Embryonic facial prominence (tissue), 1 donor: ENCODE results near the gene SPSB1.

Source experiments
- DNase-seq: peaks from one replicate; pipeline ENCODE4 v3.0.0-alpha.2; 2016; ENCODE audit errors: extremely low spot score

The SPSB1 gene

GRCh38 chr1:9317591-9318417, 25.1 kb downstream of the SPSB1 start:
- DNase-seq = no peak

GRCh38 chr1:9319208-9319788, 26.6 kb downstream of the SPSB1 start:
- no peak for DNase-seq

DNA sequence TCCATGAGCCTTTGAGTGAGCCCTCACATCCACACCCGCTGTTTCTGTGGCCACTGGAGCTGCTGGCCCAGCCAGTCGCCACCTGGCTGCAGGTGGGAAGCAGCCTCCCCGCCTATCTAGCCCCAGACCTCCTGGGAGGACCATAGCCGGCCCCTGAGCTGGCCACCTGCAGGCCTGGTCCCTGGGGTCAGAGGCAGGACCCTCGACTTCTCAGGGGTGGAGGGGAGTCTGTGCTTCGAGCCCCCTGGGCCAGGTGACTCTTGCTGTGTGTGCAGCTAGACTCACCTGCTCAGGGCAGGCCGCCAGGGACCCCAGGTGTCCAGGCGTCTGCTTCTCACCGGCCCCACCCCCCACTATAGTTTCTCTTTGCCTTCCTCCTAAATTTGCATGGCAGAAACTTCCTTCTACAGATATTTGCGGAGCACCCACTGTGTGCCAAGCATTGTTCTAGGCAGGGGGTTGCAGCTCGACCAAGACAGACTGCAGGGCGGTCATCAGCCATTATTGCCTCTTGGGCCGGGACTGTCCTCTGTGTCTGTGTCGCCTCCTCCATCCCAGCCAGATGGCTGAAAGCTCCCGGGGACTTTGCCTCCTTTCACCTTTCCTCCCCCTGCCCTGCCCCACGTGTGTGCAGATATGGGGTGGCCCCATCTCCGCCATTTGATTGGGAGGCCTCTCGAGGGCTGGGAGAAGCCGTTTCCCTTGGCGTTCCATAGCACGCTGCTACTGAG, 27.3 kb downstream of the SPSB1 start:
- no peak for DNase-seq

- DNase-seq = no peak
Measured at GRCh38 chr1:9320520-9321479, 28.1 kb downstream of the SPSB1 start.

GRCh38 chr1:9321480-9321849, 28.8 kb downstream of the SPSB1 start:
- DNase-seq = no peak

- no peak for DNase-seq
Measured at GRCh38 chr1:9321986-9322660, 29.4 kb downstream of the SPSB1 start.

DNA sequence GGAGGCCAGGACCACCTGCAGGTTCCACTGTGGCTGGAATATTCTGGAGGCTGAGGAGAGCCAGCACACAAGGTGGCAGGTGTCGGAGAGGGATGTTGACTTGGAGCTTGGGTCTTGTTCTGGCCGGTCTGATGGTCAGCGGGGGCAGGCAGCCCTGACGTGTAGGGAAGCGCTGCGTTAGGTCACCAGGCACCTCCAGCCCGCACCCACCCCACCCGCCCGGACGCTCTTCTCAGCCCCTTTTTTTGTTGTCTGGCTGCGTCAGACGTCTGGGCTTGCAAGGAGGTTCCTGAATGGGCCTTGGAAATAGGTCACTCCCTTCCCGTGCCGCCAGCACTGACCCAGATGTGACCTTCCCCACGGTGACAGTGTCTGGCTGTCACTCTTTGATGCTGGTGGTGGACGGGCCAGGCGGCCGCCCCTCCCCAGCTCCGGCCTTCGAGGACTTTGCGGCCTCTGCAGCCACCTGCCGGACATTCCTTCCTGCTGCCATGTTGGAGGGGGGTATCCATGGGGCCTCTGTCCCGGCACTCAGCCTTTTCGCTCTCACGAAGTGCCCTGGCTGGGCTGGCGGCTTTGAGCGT, 30.1 kb downstream of the SPSB1 start:
- DNase-seq = no peak

GRCh38 chr1:9324246-9325096, 31.8 kb downstream of the SPSB1 start:
- DNase-seq = no peak

GRCh38 chr1:9326596-9326995, 33.9 kb downstream of the SPSB1 start:
- peak; percentile 36 for DNase-seq

DNA sequence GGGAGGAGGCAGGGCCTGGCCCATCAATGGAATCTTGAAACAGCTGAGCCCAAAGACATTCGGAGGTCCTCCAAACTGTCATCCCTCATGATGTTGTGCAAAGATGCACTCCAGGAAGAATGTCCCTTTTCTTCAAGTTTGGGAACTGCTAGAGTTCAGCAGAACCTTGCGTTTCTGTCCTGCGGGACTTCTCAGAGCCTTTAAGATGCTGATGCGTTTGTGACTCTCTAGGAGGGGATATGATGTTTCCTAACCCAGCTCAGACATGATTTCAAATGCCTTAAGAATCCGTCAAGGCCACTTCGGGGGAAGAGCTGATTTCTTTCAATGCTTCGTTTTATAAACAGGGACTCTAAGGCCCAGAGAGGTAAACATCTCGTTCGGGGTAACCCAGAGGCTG, 35.5 kb downstream of the SPSB1 start:
- no peak for DNase-seq

DNA sequence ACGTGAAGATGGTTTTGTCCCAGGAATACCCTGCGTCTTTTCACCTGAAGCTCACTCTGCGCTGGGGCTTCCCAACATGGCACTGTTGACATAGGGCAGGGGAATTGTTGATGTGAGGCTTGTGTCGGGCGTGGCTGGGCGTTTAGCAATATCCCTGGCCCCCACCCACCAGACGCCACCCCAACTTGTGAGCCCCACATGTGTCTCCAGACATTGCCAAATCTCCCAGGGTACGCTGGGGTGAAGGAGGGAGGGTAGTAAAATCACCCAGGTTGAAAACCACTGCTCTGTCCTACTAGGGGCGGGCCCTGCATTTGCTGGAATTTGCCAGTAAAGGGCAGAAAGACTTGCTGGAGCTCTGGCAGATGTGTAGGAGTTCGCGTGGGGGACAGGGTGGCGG, 36.0 kb downstream of the SPSB1 start:
- no peak for DNase-seq

DNA sequence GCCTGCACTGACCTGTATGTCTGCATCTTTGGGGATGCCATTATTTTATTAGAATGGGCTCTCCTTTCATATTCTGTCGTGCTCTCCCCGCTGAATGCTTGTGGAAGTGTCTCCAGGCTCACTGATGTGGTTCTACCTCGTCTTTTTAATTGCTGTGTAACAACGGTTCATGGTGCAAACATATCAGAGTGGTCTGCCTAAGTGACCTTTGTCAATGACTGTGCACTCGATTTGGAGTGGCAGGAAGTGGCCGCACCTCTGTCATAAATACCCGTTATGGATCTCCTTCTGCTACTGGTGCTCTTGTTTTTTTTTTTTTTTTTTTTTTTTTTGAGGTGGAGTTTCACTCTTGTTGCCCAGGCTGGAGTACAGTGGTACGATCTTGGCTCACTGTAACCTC, 38.3 kb downstream of the SPSB1 start:
- DNase-seq = no peak

- DNase-seq = no peak
Measured at GRCh38 chr1:9331558-9332346, 39.1 kb downstream of the SPSB1 start.

DNA sequence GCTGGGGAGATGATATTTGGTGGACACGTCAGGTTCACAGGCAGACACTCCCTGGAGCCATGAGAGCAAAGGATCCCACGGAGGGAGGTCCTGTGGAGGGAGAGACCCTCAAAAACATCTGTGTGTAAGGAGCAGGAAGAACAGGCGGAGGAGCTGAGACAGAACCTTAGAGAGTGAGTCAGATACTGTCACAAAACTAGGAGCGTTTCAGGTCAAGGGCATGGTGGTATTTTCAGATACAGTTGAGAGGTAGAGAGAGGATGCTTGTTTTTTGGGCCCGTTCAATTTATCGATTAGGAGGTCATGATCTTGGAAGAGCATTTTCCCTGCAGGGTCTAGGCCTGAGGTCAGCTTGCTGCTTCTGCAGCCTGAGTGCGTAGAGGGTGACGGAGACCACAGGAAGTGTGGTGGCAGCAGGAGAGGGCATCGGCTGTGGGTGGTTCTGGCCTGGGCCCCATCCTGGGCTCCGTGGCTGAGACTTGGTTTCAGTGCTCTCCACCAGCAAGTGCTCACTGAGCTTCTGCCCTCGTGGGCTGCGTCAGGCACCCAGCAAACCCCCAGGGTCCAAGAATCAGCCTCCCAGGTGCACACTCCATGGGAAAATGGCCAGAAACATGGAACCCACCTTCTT, 39.9 kb downstream of the SPSB1 start:
- no peak for DNase-seq

- no peak for DNase-seq
Measured at GRCh38 chr1:9338397-9339246, 45.9 kb downstream of the SPSB1 start.

DNA sequence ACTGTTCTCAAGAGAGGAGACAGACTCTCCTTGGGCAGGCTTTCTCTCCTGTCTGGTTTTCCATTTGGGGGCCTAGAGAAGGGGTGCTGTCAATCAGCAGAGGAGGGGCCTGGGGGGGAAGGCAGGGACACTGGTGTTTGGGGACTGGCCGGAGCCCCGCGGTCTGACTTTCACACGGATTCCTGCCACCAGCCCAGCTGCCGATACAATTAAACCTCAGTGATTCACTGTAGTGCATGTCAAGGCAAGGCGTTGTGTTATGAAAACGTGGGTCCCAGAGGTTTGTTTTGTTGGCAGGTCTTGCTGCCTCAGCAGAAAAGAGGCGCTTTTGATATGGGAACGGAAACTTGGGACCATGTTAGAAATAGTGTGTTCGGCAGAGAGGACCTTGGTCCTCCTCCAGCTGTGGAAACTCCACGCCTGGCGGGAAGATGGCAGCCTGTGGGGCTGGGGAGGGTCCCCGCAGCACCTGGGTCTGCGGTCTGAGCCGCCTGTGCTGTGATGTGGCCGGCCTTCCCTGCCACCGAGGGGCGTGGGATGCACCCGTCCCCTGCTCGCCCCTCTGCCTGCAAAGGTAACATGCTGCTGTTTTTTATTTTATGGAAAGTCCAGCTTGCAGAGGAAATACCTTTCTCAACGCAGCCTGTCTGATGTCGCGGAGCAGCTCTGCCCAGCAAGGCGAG, 47.6 kb downstream of the SPSB1 start:
- DNase-seq = no peak

DNA sequence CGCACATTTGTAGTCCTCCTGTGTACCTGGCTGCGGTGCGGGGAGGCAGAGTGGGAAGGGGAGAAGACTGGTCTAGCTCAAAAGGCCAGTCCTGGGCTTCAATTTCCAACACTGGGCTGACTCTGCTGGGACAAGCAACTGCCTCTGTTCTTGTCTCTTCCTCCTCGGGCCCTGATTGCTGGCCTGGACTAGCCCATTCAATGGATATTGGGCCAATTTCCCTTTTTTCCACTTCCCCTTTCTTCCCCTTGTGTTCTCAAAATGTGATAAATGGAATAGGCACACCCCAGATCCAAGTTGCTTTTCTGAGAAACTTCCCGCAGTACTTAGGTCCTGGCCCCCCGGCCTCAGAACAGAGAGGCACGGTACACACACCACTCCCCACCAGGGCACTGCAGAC, 48.2 kb downstream of the SPSB1 start:
- DNase-seq = no peak
